HG03139 (cell line): ENCODE results near the gene TRIB2.

Experiments
- ATAC-seq: cut with Tn5 transposase; IDR thresholded peaks from one replicate; pipeline ENCODE4 v1.9.1; 2021; ENCODE audit not compliant: unreplicated experiment

Gene TRIB2

GRCh38 chr2:12773586-12774394 lies 57.1 kb downstream of the TRIB2 start:
- no peak for ATAC-seq

DNA sequence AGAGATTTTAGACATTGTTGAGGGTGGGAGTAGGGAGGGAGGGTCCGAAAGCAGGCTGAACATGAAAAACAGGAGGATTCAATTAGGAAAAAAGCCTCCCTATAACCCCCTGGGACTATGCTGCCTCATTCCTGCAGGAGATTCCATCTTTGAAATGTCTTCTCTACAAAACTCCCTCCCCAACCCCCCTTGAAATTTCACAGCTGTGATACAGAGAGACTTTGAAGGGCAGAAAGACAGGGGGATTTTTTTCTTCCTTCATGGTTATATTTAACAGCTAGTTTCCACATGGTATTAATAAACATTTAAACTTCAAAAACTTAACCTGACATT lies 57.6 kb downstream of the TRIB2 start:
- ATAC-seq: no peak

DNA sequence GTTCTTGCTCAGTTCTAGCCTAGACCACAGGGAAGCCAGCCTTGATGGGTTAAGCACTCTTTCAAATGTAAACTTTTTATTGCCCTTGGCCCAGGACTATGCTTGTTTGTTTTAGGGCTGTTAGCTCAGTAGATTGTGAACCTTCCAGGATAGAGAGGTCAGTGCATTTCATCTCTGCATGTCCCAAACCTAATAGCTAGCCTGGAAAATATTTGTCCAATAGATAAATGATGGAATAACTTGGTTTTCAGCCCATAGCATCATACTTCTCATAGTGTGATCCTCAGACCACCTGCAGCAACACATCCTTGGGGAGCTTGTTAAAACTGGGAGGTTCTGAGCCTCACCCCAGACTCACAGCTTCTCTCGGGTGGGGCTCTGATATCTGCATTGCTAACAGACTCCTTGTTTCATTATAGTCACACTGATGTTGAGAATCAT lies 59.8 kb downstream of the TRIB2 start:
- ATAC-seq: no peak

GRCh38 chr2:12778369-12778768 lies 61.6 kb downstream of the TRIB2 start:
- ATAC-seq: no peak

- ATAC-seq: no peak
Observed at GRCh38 chr2:12778811-12779579, 62.3 kb downstream of the TRIB2 start.

GRCh38 chr2:12781329-12781728 lies 64.6 kb downstream of the TRIB2 start:
- no peak for ATAC-seq

- no peak for ATAC-seq
Observed at GRCh38 chr2:12787891-12788801, 71.4 kb downstream of the TRIB2 start.

- no peak for ATAC-seq
Observed at GRCh38 chr2:12791906-12792305, 75.2 kb downstream of the TRIB2 start.
